ENCODE measurements around the gene ANKRD26.

GRCh38 chr10:26994743-26995142, 105.6 kb downstream of the ANKRD26 start:
- TF ChIP-seq CTCF (IDR thresholded peaks at IDR 0.05) (no peak), POLR2A (IDR thresholded peaks at IDR 0.05) (no peak)

Data from testis (tissue), 2 donors.